GM18861 (cell line): ENCODE results near the gene KCNC4.

ENCODE experiments used
- ATAC-seq: cut with Tn5 transposase; IDR thresholded peaks from one replicate; pipeline ENCODE4 v1.9.1; 2021; ENCODE audit not compliant: unreplicated experiment

Gene KCNC4

DNA sequence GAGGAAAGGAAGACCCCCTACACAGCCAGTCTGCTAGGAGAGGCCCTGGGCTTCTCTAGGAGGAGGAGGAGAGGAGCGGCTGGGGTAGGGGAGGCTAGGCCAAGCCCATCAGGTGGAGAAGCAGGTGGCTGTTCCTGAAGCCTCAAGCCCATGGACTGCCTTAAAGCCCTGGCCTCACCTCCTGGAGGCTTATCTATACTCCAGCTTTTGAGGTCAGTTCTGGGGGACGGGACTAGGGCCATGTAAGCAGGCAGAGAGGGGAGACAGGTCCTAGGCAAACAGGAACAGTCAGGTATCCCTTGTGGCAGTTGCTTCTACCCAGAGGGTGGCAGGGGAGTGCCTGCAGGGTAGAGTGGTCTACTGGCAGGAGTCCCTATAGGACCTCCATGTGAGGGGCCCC is 40.6 kb downstream of the KCNC4 start:
- ATAC-seq = no peak

DNA sequence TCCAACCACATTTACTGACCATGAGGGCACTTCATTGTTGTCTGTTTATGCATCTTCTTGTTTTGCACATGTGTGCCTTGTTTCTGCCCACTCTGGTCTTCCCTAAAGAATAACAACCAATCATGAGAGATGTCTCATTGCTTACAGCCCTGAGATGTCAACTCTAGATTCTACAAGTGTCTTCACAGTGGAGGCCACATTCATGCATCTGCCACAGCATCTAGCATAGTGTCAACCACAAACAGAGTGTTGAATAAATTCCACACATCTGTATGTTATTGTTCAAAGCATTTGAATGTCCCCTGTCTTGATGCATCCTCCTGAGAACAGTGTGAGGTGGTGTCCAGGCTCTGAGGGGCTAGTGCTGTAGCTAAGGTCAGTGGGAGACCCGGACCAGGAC is 43.1 kb downstream of the KCNC4 start:
- ATAC-seq = no peak

DNA sequence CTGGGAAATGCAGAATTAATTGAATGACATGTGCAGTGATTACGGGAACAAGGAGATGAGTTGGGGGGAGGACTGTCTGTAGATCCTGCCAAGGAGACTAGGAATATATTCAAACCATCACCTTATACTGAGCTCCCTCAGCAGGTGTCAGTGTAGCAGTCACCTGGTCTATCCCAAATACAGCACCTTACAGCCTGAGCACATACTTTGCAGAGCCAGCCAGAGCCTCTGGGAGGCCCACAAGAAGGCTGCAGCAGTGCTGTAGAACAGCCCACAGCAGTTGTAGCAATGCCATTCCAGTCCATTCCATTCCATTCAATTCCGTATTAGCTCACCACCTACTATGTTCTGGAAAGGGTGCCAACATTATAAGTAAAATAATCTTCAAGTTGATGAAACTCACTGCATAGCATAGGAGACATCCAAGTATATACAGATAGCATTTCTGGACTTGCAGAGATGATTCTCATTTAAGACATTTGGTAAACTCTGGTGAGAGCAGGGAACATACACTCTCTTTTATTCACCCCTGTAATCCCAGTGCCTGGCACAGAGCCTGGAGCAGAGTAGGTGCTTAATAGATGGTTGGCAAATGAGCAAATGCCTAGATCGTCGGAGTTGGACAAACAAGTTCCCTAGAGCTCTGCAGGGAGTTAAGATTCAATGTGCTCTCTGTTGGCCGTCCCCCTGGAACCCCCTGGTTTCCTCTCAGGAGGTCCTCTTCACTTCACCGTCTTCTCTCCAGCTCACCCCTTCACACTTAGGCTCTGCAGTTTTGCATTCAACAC is 44.7 kb downstream of the KCNC4 start:
- ATAC-seq = no peak

DNA sequence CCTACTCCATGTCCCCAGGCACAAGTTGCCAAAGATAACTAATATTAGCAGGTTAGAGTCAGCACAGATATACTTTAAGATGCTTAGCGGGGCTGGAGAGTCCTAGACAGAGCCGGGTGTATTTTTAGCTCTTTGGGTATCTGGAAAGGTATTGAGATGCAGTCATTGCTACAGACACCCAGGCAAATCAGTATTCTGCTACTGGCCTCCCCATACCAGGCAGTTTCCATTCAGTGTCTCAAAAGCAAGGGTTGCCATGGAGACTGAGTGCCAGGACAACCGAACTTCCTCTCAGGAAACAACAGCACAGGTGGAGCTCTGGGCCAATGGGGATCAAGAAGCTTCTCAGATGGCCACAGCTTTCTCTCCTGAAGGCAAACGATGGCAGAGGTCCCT is 45.3 kb downstream of the KCNC4 start:
- no peak for ATAC-seq

DNA sequence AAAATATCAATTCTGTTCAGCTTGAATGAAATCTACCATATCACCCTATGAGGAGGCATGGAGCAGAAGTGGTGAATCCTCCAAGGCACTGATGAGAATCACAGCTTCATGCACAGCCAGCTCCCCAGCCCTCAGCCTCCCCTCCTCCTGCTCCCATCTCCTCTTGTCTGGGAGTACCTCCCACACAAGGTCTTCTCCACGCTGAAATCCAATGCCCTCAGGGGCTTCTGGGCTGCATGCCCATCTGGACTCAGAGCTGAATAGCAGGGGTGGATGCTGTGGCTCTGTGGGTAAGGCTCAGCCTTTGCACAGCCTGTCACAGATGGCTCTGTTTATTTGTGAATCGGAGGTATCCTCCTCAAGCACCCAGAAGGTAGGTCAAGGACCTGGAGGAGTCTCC is 48.6 kb downstream of the KCNC4 start:
- ATAC-seq = no peak

- no peak for ATAC-seq
These were observed 49.7 kb downstream of the KCNC4 start for GRCh38 chr1:110259770-110260169.
